Measurements from ENCODE around the gene PROCA1. TPM values are rescaled to one million over a fixed set of nuclear protein-coding genes. Genes with fewer than 3 reads are reported as not detected.

PROCA1 gene
- total and polyA plus RNA-seq, 3 donors from 2014 or later, result 90.2 to 322 (median 286) TPM

- Histone ChIP-seq H3K27ac (no peak overlapping the region), H3K4me3 (no peak overlapping the region), H3K4me1 (peaks cover 11% of the 10 kb centered on the region), H3K27me3 (no peaks in the 10 kb centered on the region), H3K36me3 (ENCODE audit: low read depth, missing control alignments) (no peaks in the 10 kb centered on the region), H3K9me3 (no peaks in the 10 kb centered on the region)
- 79 to 86% methylated on average over 7 to 10 of the region's 10 CpGs for WGBS, 2 donors
- DNase-seq, result no peak
- TF ChIP-seq POLR2A (IDR thresholded peaks at IDR 0.05), result no peak
- no peak for TF ChIP-seq CTCF (IDR thresholded peaks at IDR 0.05)
- intact Hi-C loops (cut with DNase I; ENCODE audit: low total_unique reads), result no loop called here
These were observed 5.9 kb downstream of the PROCA1 start for GRCh38 chr17:28705728-28706334.

DNA sequence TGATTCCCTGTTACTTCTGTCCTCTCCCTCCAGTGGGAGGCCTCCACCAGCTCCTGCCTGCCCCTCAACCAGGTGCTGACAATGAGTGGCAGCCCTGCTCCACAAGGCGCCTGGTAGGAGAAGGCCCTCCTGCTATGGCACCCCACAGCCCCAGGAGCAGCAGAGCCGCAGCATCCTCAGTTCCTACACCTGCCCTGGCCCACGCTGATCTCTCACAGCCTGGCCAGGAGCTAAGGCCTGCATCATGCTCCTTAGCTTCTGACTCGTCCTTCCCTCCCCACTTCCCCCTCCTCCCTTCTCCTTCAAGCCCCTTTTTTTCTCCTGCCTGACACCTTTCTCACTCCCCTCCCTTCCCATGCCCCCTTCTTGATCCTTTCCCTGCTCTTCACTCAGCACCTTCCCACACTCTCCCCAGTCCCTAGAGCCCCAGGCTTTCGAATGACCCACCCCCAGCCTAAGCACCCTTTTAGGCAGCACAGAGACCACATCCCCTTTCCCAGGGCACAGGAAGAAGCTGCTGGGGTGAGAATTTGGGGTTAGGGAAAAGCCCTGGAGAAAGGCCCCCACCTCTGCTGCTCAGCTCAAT lies 6.5 kb downstream of the PROCA1 start:
- 82 to 89% methylated on average over 5 of the region's 5 CpGs for WGBS, 2 donors
- H3K36me3 ChIP-seq (ENCODE audit: low read depth, missing control alignments), result no peaks in the 10 kb centered on the region
- no peak overlapping the region for H3K4me3 ChIP-seq
- no peaks in the 10 kb centered on the region for H3K27me3 ChIP-seq
- TF ChIP-seq POLR2A (IDR thresholded peaks at IDR 0.05), result no peak
- no peak for TF ChIP-seq CTCF (IDR thresholded peaks at IDR 0.05)
- no peak for DNase-seq
- intact Hi-C loops (cut with DNase I; ENCODE audit: low total_unique reads), result no loop called here
- no peak overlapping the region for H3K27ac ChIP-seq
- no peaks in the 10 kb centered on the region for H3K9me3 ChIP-seq
- H3K4me1 ChIP-seq, result peaks cover 5% of the 10 kb centered on the region

GRCh38 chr17:28704219-28704858 lies 7.3 kb downstream of the PROCA1 start:
- Histone ChIP-seq H3K9me3 (no peaks in the 10 kb centered on the region), H3K4me3 (no peak overlapping the region), H3K27me3 (no peaks in the 10 kb centered on the region), H3K4me1 (no peaks in the 10 kb centered on the region), H3K27ac (no peak overlapping the region), H3K36me3 (ENCODE audit: low read depth, missing control alignments) (no peaks in the 10 kb centered on the region)
- intact Hi-C loops (cut with DNase I; ENCODE audit: low total_unique reads), result no loop called here
- DNase-seq, result no peak
- 74 to 90% methylated on average over 10 to 14 of the region's 14 CpGs for WGBS, 2 donors
- TF ChIP-seq POLR2A (IDR thresholded peaks at IDR 0.05) (no peak), CTCF (IDR thresholded peaks at IDR 0.05) (no peak)

DNA sequence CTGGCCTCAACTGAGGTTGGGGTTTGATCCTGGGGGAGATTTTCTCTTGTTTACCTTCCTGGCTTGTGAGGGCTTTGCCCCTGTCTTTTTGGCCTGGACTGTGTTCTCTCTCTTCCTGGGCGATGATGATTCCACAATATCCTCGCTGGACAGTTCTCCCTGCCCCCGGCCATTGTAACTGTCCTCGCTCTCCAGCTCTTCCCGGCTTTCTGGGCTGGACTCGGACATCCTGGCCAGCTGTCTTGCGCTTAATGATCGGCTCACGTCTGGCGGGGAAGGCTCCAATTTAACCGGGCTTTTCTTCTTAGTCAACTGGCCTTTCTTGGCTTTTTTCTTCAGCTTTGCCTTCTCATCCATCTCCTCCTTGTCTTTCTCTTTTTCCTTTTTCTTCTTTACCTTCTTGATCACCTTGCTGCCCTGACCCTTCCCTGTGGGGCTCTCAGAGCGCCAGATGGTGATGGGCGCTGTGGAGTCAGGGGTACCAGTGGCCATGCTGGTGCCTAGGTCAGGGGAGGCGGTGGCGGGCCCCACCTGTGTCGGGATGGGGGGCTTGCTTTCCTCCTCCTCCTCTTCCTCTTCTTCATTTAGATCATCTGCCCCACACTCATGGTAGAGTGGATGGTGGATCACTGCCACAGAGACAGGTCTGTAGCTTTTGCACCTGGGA lies 8.0 kb downstream of the PROCA1 start:
- intact Hi-C loops (cut with DNase I; ENCODE audit: low total_unique reads), result no loop called here
- 78% methylated on average over 15 to 16 of the region's 16 CpGs for WGBS, 2 donors

More for the DNA sequence above, 8.0 kb downstream of the PROCA1 start:
- Histone ChIP-seq H3K27ac (no peak overlapping the region), H3K4me3 (no peak overlapping the region), H3K27me3 (no peaks in the 10 kb centered on the region), H3K4me1 (no peaks in the 10 kb centered on the region), H3K36me3 (ENCODE audit: low read depth, missing control alignments) (no peaks in the 10 kb centered on the region), H3K9me3 (no peaks in the 10 kb centered on the region)
- no peak for TF ChIP-seq POLR2A (IDR thresholded peaks at IDR 0.05)
- TF ChIP-seq CTCF (IDR thresholded peaks at IDR 0.05), result no peak
- DNase-seq, result no peak
